Uterus (tissue), 4 donors: ENCODE results near the gene GSX1. TPM values are rescaled to one million over a fixed set of nuclear protein-coding genes. Genes with fewer than 3 reads are reported as not detected.

ENCODE experiments used
- DNase-seq, 2 donors: peaks; one replicate each; pipeline ENCODE4 v3.0.0-alpha.2; 2019 to 2020
- H3K27ac ChIP-seq, 2 donors: fragments of 200-600 bp; sonication (generic); 1 replicate in 1 of 2; 2 replicates in 1 of 2; pipeline ENCODE4 v1.5.1; 2016 to 2018
- H3K27me3 ChIP-seq, 2 donors: fragments of 200-600 bp; sonication (generic); one replicate each; pipeline ENCODE4 v1.5.1; 2018 to 2019; ENCODE audit warnings: control low read depth in 1 of 2
- H3K36me3 ChIP-seq, 2 donors: fragments of 200-600 bp; sonication (generic); one replicate each; pipeline ENCODE4 v1.5.1; 2019; ENCODE audit warnings: control low read depth in 1 of 2
- H3K4me1 ChIP-seq, 2 donors: fragments of 200-600 bp; sonication (generic); one replicate each; pipeline ENCODE4 v1.5.1; 2018 to 2019; ENCODE audit warnings: control low read depth in 1 of 2
- H3K4me3 ChIP-seq, 2 donors: fragments of 200-600 bp; sonication (generic); 1 replicate in 1 of 2; 2 replicates in 1 of 2; pipeline ENCODE4 v1.5.1; 2018 to 2019; ENCODE audit warnings: mild to moderate bottlenecking in 1 of 2
- H3K9me3 ChIP-seq, 2 donors: fragments of 200-600 bp; sonication (generic); one replicate each; pipeline ENCODE4 v1.5.1; 2019; ENCODE audit warnings: control low read depth in 1 of 2
- POLR2A ChIP-seq, 2 donors: fragments of 450-650 bp; IDR thresholded peaks; one replicate each; pipeline ENCODE4 v1.6.1; 2016; ENCODE audit warnings: antibody characterized with exemption in 2 of 2, mild to moderate bottlenecking in 1 of 2, moderate library complexity in 1 of 2
- intact Hi-C: fragments of 100-400 bp; cut with DNase I; formaldehyde crosslinking; loops from one replicate; pipeline ENCODE4 v1.15.1; 2023; ENCODE audit warnings: low total_unique reads
- total RNA-seq, 4 donors: library from RNA; depleted of rRNA in 3 of 4; stranded (reverse); fragments of >200 nt in 3 of 4; gene quantifications; one replicate each; pipeline versions ENCODE4 v1.1.0 to v1.2.4, GENCODE V29; 2014 to 2023
- TF ChIP-seq, protein P1 (sequence below), 4 experiments: fragments of 200-600 bp in 2 of 4; fragments of 450-650 bp in 2 of 4; sonication (generic) in 2 of 4; IDR thresholded peaks; one replicate each; pipeline ENCODE4 v1.5.1; 2016 to 2019; ENCODE audit warnings: antibody characterized with exemption in 4 of 4, mild to moderate bottlenecking in 2 of 4, moderate library complexity in 1 of 4
- donor health status: DM: yes; HTN: yes; CAD: no.

GSX1 gene
- total RNA-seq, 4 donors from 2014 or later = not detected

DNA sequence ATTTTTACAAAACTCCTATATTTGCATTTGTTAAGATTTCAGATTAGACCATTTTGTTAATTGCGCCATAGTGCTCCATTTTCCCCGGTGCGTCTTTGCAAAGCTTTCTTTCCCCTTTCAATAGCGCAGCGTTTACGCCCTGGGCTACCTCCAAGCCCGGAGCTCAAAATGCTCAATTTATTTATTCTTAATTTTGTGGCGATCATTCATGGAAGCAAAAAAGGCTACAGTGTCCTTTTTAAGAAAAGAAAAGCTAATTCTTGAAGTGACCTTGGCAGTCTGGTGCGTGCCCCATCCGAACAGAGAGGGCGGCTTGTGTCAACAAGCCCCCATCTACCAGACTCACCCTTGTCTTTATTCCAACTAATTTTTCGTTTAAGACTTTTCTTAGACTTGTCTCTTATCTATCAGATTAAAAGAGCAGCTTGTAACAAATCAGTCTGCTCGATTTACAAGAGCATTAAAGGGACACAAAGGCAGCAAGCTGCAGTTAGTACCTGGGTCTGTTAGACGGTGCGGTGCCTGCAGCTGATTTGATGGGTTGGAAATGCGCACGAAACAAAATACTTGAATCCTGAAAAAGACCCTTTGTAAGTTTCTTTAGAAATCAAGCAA is 30.1 kb downstream of the GSX1 start:
- no peak overlapping the region for H3K27ac ChIP-seq
- no peak overlapping the region for H3K4me3 ChIP-seq
- intact Hi-C loops = no loop called here
- no peak for DNase-seq
- H3K27me3 ChIP-seq = peaks cover 0 to 14% of the 10 kb centered on the region in 2 donors
- no peaks in the 10 kb centered on the region for H3K9me3 ChIP-seq
- TF ChIP-seq, protein P1, sequence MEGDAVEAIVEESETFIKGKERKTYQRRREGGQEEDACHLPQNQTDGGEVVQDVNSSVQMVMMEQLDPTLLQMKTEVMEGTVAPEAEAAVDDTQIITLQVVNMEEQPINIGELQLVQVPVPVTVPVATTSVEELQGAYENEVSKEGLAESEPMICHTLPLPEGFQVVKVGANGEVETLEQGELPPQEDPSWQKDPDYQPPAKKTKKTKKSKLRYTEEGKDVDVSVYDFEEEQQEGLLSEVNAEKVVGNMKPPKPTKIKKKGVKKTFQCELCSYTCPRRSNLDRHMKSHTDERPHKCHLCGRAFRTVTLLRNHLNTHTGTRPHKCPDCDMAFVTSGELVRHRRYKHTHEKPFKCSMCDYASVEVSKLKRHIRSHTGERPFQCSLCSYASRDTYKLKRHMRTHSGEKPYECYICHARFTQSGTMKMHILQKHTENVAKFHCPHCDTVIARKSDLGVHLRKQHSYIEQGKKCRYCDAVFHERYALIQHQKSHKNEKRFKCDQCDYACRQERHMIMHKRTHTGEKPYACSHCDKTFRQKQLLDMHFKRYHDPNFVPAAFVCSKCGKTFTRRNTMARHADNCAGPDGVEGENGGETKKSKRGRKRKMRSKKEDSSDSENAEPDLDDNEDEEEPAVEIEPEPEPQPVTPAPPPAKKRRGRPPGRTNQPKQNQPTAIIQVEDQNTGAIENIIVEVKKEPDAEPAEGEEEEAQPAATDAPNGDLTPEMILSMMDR (IDR thresholded peaks at IDR 0.05) = no peak
- TF ChIP-seq POLR2A (IDR thresholded peaks at IDR 0.05) = no peak
- H3K4me1 ChIP-seq = no peaks in the 10 kb centered on the region
- H3K36me3 ChIP-seq = no peaks in the 10 kb centered on the region

DNA sequence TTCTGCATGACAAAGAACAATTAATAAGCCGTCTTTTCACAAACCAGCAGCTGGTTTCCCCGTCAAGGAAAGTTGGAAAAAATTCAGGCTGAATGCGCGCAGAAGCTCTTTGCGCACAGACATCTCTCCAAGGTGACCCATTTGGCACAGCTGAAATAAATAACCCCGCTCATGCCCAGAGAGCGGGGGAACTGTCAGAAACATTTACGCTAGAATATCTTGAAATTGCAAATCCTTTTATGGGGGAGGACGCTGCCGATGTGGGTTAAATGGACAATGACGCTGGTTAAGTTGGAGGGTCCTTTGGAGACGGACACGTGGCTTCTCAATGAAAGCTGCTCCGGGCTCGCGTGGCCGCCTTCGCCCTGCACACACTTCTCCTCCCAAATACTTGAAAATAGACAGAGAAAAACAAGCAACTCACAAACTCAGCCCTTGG is 30.6 kb downstream of the GSX1 start:
- H3K36me3 ChIP-seq = no peaks in the 10 kb centered on the region
- no peaks in the 10 kb centered on the region for H3K9me3 ChIP-seq
- peaks cover 0 to 14% of the 10 kb centered on the region in 2 donors for H3K27me3 ChIP-seq
- no peak for DNase-seq
- H3K4me1 ChIP-seq = no peaks in the 10 kb centered on the region
- intact Hi-C loops = no loop called here
- H3K4me3 ChIP-seq = no peak overlapping the region
- TF ChIP-seq, protein P1 (IDR thresholded peaks at IDR 0.05) = no peak
- TF ChIP-seq POLR2A (IDR thresholded peaks at IDR 0.05) = no peak
- no peak overlapping the region for H3K27ac ChIP-seq

DNA sequence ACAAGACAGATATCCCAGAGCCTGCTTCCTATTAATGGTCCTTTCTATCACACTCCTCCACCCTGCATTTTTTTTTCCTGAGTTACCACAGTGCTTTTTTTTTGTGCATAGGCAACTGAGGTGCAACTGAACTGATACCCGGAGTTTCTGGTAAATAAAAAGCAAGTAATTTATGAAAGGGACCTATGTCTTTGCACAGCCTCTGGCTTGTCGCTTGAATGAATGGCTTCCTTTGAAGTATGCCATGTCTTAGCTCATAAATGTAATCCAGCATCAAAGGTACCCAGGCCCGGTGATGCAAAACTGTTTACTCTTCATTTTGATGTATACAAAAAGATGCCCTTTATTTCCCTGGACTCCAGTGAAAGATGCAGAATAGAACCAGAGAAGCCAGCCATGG is 31.8 kb downstream of the GSX1 start:
- intact Hi-C loops = no loop called here
- H3K27me3 ChIP-seq = peaks cover 0 to 18% of the 10 kb centered on the region in 2 donors

DNA sequence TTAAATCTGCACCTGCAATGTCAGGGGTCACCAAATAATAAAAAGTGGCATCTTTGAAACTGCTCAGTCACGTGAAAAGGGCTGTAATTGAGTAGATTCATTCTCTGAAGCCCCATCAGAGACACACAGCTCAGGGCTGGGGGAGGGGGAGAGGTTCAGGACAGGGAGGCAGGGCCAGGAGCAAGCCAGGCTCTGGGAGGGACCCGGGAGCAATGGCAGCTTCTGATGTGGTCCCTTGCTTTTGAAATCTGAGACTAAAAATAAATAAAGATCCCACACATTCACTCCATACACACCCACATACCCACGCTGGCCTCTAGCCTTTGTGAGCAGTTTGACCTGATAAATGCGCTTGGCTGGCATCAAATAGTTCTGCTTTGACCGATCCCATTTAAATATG is 32.8 kb downstream of the GSX1 start:
- no peak for DNase-seq
- no peak overlapping the region for H3K27ac ChIP-seq
- no peak overlapping the region for H3K4me3 ChIP-seq
- no peaks in the 10 kb centered on the region for H3K4me1 ChIP-seq
- peaks cover 0 to 25% of the 10 kb centered on the region in 2 donors for H3K27me3 ChIP-seq
- TF ChIP-seq, protein P1 (IDR thresholded peaks at IDR 0.05) = no peak
- no peak for TF ChIP-seq POLR2A (IDR thresholded peaks at IDR 0.05)
- H3K9me3 ChIP-seq = no peaks in the 10 kb centered on the region
- intact Hi-C loops = loop anchor here (5.0 kb wide), 1 partner anchor 463 kb away; no protein-coding TSS in a partner anchor
- H3K36me3 ChIP-seq = no peaks in the 10 kb centered on the region

More for the DNA sequence above, 31.8 kb downstream of the GSX1 start:
- H3K9me3 ChIP-seq = no peaks in the 10 kb centered on the region
- H3K27ac ChIP-seq = no peak overlapping the region
- DNase-seq = no peak
- no peaks in the 10 kb centered on the region for H3K4me1 ChIP-seq
- TF ChIP-seq, protein P1 (IDR thresholded peaks at IDR 0.05) = no peak
- no peak for TF ChIP-seq POLR2A (IDR thresholded peaks at IDR 0.05)
- no peaks in the 10 kb centered on the region for H3K36me3 ChIP-seq
- H3K4me3 ChIP-seq = no peak overlapping the region
